Pancreas (tissue), 10 donors: ENCODE results near the gene LAMC3. TPM values are rescaled to one million over a fixed set of nuclear protein-coding genes. Genes with fewer than 3 reads are reported as not detected.
"Not testable (repeated sequence)": the region's sequence is repeated elsewhere in the genome, so short reads cannot be mapped to it uniquely, and the experiment has no call there.

Experiments
- ATAC-seq, 4 donors: fragments of 200-7000 bp; cut with Tn5 transposase; one replicate each; pipeline versions ENCODE4 v1.8.0 to v1.9.1; 2020; ENCODE audit warnings: mild to moderate bottlenecking in 4 of 4, moderate library complexity in 4 of 4
- DNase-seq, 6 donors: peaks; one replicate each; pipeline ENCODE4 v3.0.0-alpha.2; 2020
- FAIRE-seq: peaks from 2 replicates; lab custom pipeline; 2012; peaks lifted over from hg19 to GRCh38; lab: Jason Lieb, UNC
- H3K27ac ChIP-seq, 4 donors: fragments of 200-600 bp; sonication (generic); 1 replicate in 3 of 4; 2 replicates in 1 of 4; pipeline versions ENCODE4 v1.5.0 to v1.8.0; 2020
- H3K27me3 ChIP-seq, 4 donors: fragments of 200-600 bp; one replicate each; pipeline ENCODE4 v1.8.0; 2021
- H3K36me3 ChIP-seq, 3 donors: fragments of 200-600 bp; sonication (generic) in 1 of 3; one replicate each; pipeline versions ENCODE4 v1.5.0 to v1.8.0; 2020 to 2021
- H3K4me1 ChIP-seq, 3 donors: fragments of 200-600 bp; one replicate each; pipeline ENCODE4 v1.8.0; 2021
- H3K4me3 ChIP-seq, 4 donors: fragments of 200-600 bp; sonication (generic) in 2 of 4; one replicate each; pipeline versions ENCODE4 v1.5.0 to v1.8.0; 2020 to 2021
- H3K9me3 ChIP-seq, 4 donors: fragments of 200-600 bp; one replicate each; pipeline ENCODE4 v1.8.0; 2021
- CTCF ChIP-seq, 4 donors: fragments of 200-600 bp; sonication (generic) in 3 of 4; IDR thresholded peaks; one replicate each; pipeline versions ENCODE4 v1.5.0 to v1.8.0; 2021; ENCODE audit warnings: antibody characterized with exemption in 4 of 4
- WGBS, 2 donors: extraction: QIAGEN DNeasy Blood & Tissue Kit; methylation state at CpG; one replicate each; pipeline ENCODE4 v1.1.7; 2013; 5-methylcytosine and 5-hydroxymethylcytosine counted together
- intact Hi-C, 3 donors: fragments of 100-400 bp; cut with DNase I; formaldehyde crosslinking; loops; one replicate each; pipeline versions ENCODE4 v1.11.1 to v1.14.2; 2022
- polyA plus RNA-seq, 2 donors: library from polyadenylated mRNA; stranded (reverse); fragments of 200-250 nt; gene quantifications; one replicate each; pipeline ENCODE4 v1.2.3, GENCODE V29; 2013
- total RNA-seq, 6 donors: library from RNA; stranded (reverse); fragmentation: NEBNext Ultra II Directional in 4 of 6; extraction: Animal tissue kit (Norgen Biotek cat#: 25700) in 4 of 6; gene quantifications; one replicate each; pipeline versions ENCODE4 v1.2.1 to v1.2.4, GENCODE V29; 2021 to 2023
- donor health status: healthy with polysubstance abuse.
- donor health status: DM: no; HTN: no; CAD: no; lungs with moderate emphysema.
- donor health status: DM: no; HTN: no; CAD: no.
- donor health status: control.
- donor health status: control.
- donor health status: Bipolar disorder and iron deficiency.
- donor health status: DM: yes; HTN: yes; CAD: no.
- donor health status: DM: no; HTN: no; CAD: no.
- donor health status: DM: no; HTN: no; CAD: no.
- donor health status: DM: yes; HTN: yes; CAD: no.

The LAMC3 gene
- total and polyA plus RNA-seq, 8 donors, result 1.1 to 8.9 (median 2.7) TPM

GRCh38 chr9:131097126-131097947 lies 88.4 kb downstream of the LAMC3 start:
- intact Hi-C loops, result no loop called here
- H3K4me3 ChIP-seq, result peak overlapping the region in 3 of 4 donors; percentile 44 to 73 (median 51)
- no peaks in the 10 kb centered on the region for H3K9me3 ChIP-seq
- no peak for ATAC-seq
- no peaks in the 10 kb centered on the region for H3K27me3 ChIP-seq
- no peak for DNase-seq
- no peak for TF ChIP-seq CTCF (IDR thresholded peaks at IDR 0.05)
- H3K36me3 ChIP-seq, result no peaks in the 10 kb centered on the region
- WGBS, 2 donors, result 38 to 39% methylated on average over 19 of the region's 19 CpGs
- no peak for FAIRE-seq
- H3K4me1 ChIP-seq, result no peaks in the 10 kb centered on the region
- no peak overlapping the region for H3K27ac ChIP-seq

GRCh38 chr9:131097948-131098278 lies 88.9 kb downstream of the LAMC3 start:
- Histone ChIP-seq H3K27ac (no peak overlapping the region), H3K27me3 (no peaks in the 10 kb centered on the region), H3K4me3 (no peak overlapping the region), H3K36me3 (no peaks in the 10 kb centered on the region), H3K4me1 (no peaks in the 10 kb centered on the region), H3K9me3 (no peaks in the 10 kb centered on the region)
- no peak for ATAC-seq
- DNase-seq, result no peak
- WGBS, 2 donors, result 84 to 87% methylated on average over 8 of the region's 8 CpGs
- no peak for TF ChIP-seq CTCF (IDR thresholded peaks at IDR 0.05)
- FAIRE-seq, result no peak
- intact Hi-C loops, result no loop called here

- TF ChIP-seq CTCF (IDR thresholded peaks at IDR 0.05), result no peak
- intact Hi-C loops, result no loop called here
- ATAC-seq, result no peak
- Histone ChIP-seq H3K9me3 (no peaks in the 10 kb centered on the region), H3K4me3 (no peak overlapping the region), H3K4me1 (no peaks in the 10 kb centered on the region), H3K27me3 (no peaks in the 10 kb centered on the region), H3K36me3 (no peaks in the 10 kb centered on the region), H3K27ac (no peak overlapping the region)
- DNase-seq, result no peak
- FAIRE-seq, result no peak
- WGBS, 2 donors, result 86 to 90% methylated on average over 13 of the region's 13 CpGs
Measured at GRCh38 chr9:131098391-131099101, 89.6 kb downstream of the LAMC3 start.

GRCh38 chr9:131099102-131099606 lies 90.2 kb downstream of the LAMC3 start:
- no peaks in the 10 kb centered on the region for H3K27me3 ChIP-seq
- ATAC-seq (no peak), FAIRE-seq (no peak), DNase-seq (no peak)
- H3K4me3 ChIP-seq, result no peak overlapping the region
- no peaks in the 10 kb centered on the region for H3K9me3 ChIP-seq
- 87 to 91% methylated on average over 8 of the region's 8 CpGs for WGBS, 2 donors
- no peak overlapping the region for H3K27ac ChIP-seq
- no peak for TF ChIP-seq CTCF (IDR thresholded peaks at IDR 0.05)
- H3K36me3 ChIP-seq, result no peaks in the 10 kb centered on the region
- intact Hi-C loops, result no loop called here
- H3K4me1 ChIP-seq, result no peaks in the 10 kb centered on the region

GRCh38 chr9:131099845-131100244 lies 90.9 kb downstream of the LAMC3 start:
- H3K27me3 ChIP-seq, H3K9me3 ChIP-seq, FAIRE-seq, ATAC-seq, H3K4me1 ChIP-seq, H3K36me3 ChIP-seq, DNase-seq, H3K4me3 ChIP-seq, intact Hi-C loops, H3K27ac ChIP-seq: not testable (repeated sequence)
- 90 to 97% methylated on average over 8 of the region's 8 CpGs for WGBS, 2 donors
